Heart left ventricle (tissue), 13 donors: ENCODE results near the gene NFKBIL1.

Source experiments
- CTCF ChIP-seq, 12 donors: fragments of 200-600 bp; sonication (generic) in 4 of 12; IDR thresholded peaks; one replicate each; pipeline versions ENCODE4 v1.5.0 to v1.8.0; 2018 to 2022; ENCODE audit warnings: antibody characterized with exemption in 12 of 12, mild to moderate bottlenecking in 5 of 12
- POLR2A ChIP-seq, 2 donors: fragments of 450-650 bp; IDR thresholded peaks; one replicate each; pipeline ENCODE4 v1.6.1; 2017; ENCODE audit warnings: antibody characterized with exemption in 2 of 2, mild to moderate bottlenecking in 2 of 2, moderate library complexity in 2 of 2
- donor health status: ischemic (EF 13 %, LVEDD 7.1; RV severe dilation, severe dysfunction).
- donor health status: DM: no; HTN: yes; CAD: no.
- donor health status: DM: no; HTN: no; CAD: no.
- donor health status: ischemic (EF 25% LVEDD 6.9; RV normal size, moderate dysfunction).
- donor health status: ischemic (EF 25% LVEDD 5.7; RV mildly dilated, moderate dysfunction).
- donor health status: ischemic (EF 35%, LVEDD 5.7; RV mildly dilated, moderate dysfunction).
- donor health status: nonischemic (EF 11% LVEDD 7.7; RV severe dilation, severe dysfunction).
- donor health status: DM: yes; HTN: yes; CAD: no.
- donor health status: PGD.
- donor health status: ischemic (EF 29% LVEDD 5.4; RV normal size, mild dysfunction).
- donor health status: nonischemic (EF 23%, LVEDD 6.1; RV moderate dilation, normal function).

GRCh38 chr6:31521835-31522234 lies 25.6 kb upstream of the NFKBIL1 start:
- TF ChIP-seq CTCF (IDR thresholded peaks at IDR 0.05) (no peak), POLR2A (IDR thresholded peaks at IDR 0.05) (no peak)
